ENCODE measurements around the gene SKAP2.
A peak's percentile ranks its signal among the peaks of the same experiment; 100 is the strongest.

The SKAP2 gene

DNA sequence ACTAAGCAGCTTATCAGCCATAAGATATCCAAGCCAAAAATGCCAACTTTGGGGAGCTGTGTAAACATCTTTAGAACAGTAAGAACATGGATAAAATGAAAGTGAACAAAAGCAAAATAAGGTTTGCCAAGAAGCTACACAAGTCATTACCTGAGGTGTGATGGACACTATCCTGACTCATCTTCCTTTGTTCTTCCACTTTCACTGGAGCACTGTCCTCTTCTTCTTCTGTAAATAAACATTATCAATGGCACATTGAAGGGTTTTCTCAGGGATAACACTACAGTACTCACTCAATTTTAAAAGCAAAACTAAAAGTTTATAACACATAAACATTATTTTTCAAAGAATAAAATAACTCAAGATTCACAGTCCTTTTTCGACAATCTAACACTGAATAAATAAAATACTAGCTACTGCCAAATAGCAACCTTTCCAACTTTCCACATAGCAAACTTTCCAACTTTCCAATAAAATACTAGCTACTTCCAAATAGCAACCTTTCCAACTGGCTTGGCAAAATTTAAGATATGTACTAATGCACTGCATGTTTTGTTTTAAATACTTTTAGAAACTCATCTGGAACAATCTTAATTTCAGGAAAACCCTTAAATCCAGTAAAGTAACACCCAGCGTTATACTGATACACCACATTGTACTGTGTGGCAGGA lies 174.1 kb downstream of the SKAP2 start:
- TF ChIP-seq, protein P1, sequence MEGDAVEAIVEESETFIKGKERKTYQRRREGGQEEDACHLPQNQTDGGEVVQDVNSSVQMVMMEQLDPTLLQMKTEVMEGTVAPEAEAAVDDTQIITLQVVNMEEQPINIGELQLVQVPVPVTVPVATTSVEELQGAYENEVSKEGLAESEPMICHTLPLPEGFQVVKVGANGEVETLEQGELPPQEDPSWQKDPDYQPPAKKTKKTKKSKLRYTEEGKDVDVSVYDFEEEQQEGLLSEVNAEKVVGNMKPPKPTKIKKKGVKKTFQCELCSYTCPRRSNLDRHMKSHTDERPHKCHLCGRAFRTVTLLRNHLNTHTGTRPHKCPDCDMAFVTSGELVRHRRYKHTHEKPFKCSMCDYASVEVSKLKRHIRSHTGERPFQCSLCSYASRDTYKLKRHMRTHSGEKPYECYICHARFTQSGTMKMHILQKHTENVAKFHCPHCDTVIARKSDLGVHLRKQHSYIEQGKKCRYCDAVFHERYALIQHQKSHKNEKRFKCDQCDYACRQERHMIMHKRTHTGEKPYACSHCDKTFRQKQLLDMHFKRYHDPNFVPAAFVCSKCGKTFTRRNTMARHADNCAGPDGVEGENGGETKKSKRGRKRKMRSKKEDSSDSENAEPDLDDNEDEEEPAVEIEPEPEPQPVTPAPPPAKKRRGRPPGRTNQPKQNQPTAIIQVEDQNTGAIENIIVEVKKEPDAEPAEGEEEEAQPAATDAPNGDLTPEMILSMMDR (conservative IDR thresholded peaks at IDR 0.05; ENCODE audit: low read length), result no peak
- DNase-seq (ENCODE audit: low read depth), result no peak
- no peak overlapping the region for H3K4me3 ChIP-seq (ENCODE audit: low read length)

DNA sequence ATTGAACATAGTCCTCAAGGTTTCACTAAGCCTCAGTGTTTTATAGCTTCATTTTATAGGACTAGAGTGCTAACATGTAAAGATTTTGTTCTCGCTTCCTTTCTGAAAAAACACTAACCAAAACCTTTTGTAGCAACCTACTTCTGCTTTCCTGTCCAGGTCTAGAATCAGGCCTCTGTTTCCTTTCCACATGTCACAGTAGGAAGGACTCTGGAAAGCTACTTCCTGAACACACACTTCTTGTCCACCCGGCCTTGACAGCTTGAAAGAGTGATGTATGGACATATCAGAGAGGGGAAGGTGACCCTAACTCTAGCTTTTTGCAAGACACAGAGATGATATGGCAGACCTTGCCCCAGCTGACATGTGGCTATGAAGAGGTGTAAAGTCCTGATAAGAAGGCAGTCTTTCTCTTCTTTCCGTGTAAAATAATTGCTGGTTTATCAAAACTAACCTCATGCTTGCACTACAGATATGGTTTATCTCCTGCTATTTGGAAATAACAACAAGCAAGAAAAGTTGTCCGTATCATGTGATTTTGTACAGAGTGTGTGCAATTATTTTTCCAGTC lies 175.4 kb downstream of the SKAP2 start:
- no peak for DNase-seq (ENCODE audit: low read depth)
- TF ChIP-seq, protein P1 (conservative IDR thresholded peaks at IDR 0.05; ENCODE audit: low read length), result no peak
- no peak overlapping the region for H3K4me3 ChIP-seq (ENCODE audit: low read length)

DNA sequence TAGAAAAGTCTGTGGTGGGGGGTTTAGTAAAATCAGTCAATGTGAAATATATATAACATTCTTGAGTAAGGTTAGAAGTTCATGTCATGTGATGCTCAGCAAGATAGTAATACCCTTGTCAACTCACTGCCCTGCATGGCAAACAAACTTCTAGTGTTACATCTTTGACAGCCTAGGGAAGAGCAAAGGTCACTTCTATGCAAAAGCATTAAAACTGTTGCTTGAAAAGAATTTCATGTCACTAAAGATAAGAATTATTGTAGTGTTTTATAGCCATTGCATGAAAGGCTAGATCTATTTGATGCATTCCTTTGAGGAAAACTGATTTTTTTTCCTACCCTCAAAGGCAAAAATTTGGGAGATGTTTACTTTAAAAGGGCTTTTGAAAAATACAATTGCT lies 176.0 kb downstream of the SKAP2 start:
- DNase-seq (ENCODE audit: low read depth), result no peak
- TF ChIP-seq, protein P1 (conservative IDR thresholded peaks at IDR 0.05; ENCODE audit: low read length), result no peak
- no peak overlapping the region for H3K4me3 ChIP-seq (ENCODE audit: low read length)

DNA sequence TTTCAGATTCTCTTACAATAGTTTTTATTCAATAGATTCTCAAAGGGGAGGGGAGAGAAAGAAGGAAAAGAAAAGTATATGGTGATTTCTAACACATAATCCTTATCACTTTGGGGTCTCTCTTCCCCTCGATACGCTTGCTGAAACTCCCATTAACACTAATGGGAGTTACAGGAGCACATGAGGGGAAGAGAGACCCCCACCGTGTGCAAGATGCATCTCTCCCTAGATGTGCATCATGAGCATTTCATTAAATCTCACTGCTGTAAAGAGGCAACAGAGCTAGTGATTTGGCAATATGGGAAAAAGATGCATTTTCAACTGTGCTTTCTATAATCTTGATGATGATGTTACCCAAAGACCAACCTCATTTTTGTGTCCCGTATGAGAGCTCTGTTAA lies 177.4 kb downstream of the SKAP2 start:
- TF ChIP-seq, protein P1 (conservative IDR thresholded peaks at IDR 0.05; ENCODE audit: low read length), result no peak
- H3K4me3 ChIP-seq (ENCODE audit: low read length), result no peak overlapping the region
- no peak for DNase-seq (ENCODE audit: low read depth)

DNA sequence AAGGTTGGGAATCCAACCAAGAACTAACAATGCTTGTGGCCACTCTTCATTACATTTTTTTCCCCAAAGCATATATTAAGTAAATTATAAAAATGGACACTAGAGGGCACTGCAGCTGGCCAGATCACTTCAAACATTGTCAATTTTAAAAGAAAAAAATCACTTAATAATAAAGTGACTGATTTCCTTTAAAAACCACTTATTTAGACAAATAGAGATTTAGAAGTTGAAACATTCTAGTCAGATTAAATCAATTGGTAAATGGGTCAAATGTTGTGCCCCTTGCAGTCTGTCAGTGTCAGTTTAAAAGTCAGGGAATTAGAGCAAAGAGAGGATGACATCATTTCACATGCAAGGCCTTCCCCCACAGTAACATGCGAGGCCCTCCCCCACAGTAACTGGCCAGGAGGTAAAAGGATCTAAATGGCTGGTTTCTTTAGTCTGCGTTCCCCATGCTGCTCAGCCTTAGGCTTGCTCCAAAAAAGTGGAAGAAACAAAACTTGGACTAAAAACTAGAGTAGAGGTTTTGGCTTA lies 177.9 kb downstream of the SKAP2 start:
- H3K4me3 ChIP-seq (ENCODE audit: low read length), result no peak overlapping the region
- TF ChIP-seq, protein P1 (conservative IDR thresholded peaks at IDR 0.05; ENCODE audit: low read length), result peak; percentile 63
- peak; percentile 54 for DNase-seq (ENCODE audit: low read depth)

DNA sequence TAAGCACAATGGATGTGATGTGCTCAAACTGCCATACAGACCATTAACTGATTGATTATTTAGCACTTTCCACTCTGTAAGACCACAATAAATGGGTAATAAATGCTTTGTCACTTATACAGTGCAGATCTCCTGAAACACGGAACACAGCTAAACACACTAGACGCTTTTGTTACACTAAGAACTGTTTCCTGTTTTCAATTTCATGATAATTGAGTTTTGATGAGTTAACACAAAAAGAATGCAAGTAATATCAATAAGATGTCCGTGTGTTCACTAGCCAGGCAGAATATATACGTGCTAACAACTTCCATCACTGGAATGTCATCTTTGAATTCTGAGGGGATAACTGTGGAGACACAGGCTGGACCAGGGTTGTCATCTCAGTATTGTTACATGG lies 178.8 kb downstream of the SKAP2 start:
- TF ChIP-seq, protein P1 (conservative IDR thresholded peaks at IDR 0.05; ENCODE audit: low read length), result no peak
- no peak overlapping the region for H3K4me3 ChIP-seq (ENCODE audit: low read length)
- no peak for DNase-seq (ENCODE audit: low read depth)

DNA sequence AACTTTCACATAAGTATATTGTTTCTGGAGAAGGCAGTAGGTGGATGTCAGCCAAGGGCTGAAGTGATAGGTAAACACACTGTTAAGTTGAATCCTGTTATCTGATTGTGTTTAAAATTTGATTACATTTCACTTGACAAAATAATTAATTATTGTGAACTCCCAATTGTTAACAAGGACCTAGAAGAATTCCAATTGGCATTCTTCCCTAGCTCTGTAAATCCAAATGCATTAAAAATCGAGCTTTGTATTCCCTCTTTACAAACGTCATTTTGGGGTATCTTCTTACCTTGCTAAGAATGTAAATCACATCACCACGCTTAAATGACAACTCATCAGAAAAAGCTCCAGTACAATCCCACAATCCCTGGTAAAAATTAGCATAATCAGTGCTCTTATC lies 179.9 kb downstream of the SKAP2 start:
- DNase-seq (ENCODE audit: low read depth), result no peak
- TF ChIP-seq, protein P1 (conservative IDR thresholded peaks at IDR 0.05; ENCODE audit: low read length), result no peak
- no peak overlapping the region for H3K4me3 ChIP-seq (ENCODE audit: low read length)

All from AG10803 (cell line).